Measurements from ENCODE around the gene PLXNB3.

GRCh38 chrX:153801669-153802068 is 37.6 kb downstream of the PLXNB3 start:
- TF ChIP-seq, protein P1, sequence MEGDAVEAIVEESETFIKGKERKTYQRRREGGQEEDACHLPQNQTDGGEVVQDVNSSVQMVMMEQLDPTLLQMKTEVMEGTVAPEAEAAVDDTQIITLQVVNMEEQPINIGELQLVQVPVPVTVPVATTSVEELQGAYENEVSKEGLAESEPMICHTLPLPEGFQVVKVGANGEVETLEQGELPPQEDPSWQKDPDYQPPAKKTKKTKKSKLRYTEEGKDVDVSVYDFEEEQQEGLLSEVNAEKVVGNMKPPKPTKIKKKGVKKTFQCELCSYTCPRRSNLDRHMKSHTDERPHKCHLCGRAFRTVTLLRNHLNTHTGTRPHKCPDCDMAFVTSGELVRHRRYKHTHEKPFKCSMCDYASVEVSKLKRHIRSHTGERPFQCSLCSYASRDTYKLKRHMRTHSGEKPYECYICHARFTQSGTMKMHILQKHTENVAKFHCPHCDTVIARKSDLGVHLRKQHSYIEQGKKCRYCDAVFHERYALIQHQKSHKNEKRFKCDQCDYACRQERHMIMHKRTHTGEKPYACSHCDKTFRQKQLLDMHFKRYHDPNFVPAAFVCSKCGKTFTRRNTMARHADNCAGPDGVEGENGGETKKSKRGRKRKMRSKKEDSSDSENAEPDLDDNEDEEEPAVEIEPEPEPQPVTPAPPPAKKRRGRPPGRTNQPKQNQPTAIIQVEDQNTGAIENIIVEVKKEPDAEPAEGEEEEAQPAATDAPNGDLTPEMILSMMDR (IDR thresholded peaks at IDR 0.05; ENCODE audit: insufficient read depth, low read length, poor library complexity, severe bottlenecking), result no peak
- TF ChIP-seq EZH2phosphoT487 (conservative IDR thresholded peaks at IDR 0.05; ENCODE audit: low read length), result no peak
